NAMALWA (cell line): ENCODE measurements around the gene POLD1.
A peak's percentile ranks its signal among the peaks of the same experiment; 100 is the strongest.
"Not testable (repeated sequence)": the region's sequence is repeated elsewhere in the genome, so short reads cannot be mapped to it uniquely, and the experiment has no call there.

ENCODE experiments used
- DNase-seq: peaks from one replicate; pipeline ENCODE4 v3.0.0-alpha.2; 2015; ENCODE audit warnings: low spot score

Gene POLD1

GRCh38 chr19:50365434-50366306, 18.5 kb upstream of the POLD1 start, which contains the start of gene NAPSA:
Gene NAPSA (minus strand): TSS chr19:50365639. CDS start chr19:50365621, 18 bp downstream.
- DNase-seq = peak; percentile 74

DNA sequence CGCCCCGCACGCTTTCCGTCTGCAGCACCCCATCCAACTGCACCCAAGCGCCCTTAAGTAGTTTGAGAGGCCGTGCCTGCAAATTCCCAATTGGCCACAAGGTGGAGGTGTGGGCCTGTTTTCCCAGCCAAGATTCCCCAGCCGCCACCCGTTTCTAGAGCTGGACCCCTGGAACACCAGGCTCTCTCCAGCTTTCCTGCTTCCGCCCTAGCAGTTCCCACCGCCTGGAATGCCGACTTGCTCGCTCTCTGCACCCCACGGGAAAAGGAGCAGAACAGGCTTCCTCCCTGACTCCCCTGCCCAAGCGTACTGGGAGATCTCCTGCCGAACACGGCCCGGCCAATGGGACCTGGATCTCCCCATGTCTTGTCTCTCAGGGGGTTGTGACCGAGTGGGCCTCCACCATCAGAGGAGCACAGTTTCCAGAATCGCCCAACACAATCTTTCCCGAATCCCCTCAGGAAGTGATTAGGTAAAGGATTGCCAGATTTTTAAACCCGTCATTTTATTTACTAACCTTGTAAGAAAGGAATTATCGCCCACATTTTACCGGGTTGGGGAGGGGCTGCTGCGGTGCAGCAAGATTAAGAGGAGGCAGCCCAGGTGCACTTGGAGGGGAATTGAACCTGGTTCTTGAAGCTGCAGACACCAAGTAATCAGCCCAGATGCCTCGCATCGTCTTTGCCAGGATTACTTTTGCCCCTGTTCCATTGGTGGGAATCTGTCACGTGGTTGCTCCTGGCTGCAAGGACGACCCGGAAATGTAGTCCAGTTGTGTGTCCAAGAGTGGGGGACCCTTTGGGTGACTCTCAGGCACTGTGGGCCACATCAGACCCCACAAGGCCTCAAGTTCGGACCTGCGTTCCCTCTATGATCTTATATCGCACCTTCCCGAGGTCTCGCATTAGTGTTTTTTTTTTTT, 15.2 kb upstream of the POLD1 start:
- DNase-seq = peak; percentile 83

DNA sequence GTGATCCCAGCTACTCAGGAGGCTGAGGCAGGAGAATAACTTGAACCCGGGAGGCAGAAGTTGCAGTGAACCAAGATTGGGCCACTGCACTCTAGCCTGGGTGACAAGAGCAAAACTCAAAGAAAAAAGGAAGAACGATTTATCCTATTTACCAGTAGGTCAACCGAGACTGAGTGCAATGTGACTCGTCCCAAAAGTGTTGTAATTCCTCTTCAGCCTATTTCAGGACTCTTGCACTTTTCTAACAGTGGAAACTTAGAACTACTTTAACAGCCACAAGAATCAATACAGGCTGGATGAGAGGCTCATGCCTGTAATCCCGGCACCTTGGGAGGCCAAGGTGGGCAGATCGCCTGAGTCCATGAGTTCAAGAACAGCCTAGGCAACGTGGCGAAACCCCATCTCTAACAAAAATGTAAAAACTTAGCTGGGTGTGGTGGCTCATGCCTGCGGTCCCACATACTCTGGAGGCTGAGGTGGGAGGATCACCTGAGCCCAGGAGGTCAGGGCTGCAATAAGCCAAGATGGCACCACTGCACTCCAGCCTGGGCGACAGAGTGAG, 12.2 kb upstream of the POLD1 start:
- DNase-seq = no peak

DNA sequence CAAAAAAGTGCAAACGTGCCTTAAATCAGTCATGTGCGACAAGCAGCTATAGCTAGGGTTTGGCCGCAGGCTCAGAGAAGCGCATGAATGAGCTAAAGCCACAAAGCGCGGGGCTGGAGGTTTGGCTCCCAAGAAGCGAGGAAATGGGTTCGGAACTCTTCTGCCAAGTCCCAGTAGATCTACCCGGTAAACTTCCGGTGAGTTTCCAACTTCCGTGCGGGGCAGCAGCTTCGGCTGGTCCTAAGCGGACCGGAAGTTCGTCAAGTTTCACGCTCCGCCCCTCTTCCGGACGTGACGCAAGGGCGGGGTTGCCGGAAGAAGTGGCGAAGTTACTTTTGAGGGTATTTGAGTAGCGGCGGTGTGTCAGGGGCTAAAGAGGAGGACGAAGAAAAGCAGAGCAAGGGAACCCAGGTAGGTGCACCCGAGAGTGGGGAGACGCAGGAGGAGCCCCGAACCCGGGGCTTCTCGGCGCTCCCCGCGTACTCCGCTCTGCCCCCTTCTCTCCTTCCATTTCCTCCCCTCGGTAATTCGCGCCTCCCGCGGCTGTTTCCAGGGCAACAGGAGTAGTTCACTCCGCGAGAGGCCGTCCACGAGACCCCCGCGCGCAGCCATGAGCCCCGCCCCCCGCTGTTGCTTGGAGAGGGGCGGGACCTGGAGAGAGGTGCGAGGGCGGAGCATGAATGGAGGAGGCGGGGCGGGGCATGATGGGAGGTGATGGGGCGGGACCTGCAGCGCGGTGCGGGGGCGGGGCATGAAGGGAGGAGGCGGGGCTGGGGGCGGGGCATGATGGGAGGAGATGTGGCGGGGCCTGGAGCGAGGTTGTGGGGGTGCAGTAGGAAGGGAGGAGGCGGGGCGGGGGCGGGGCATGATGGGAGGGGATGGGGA, 7.7 kb upstream of the POLD1 start, which contains the start of gene NR1H2:
NR1H2 (plus strand) TSS at position 292 of the 885 bp plus-strand sequence. CDS start 1,149 bp downstream, outside the sequence.
- peak; percentile 99 for DNase-seq

GRCh38 chr19:50377051-50377461, 7.1 kb upstream of the POLD1 start:
- peak; percentile 88 for DNase-seq

- no peak for DNase-seq
Measured at GRCh38 chr19:50377517-50377916, 6.6 kb upstream of the POLD1 start.

- no peak for DNase-seq
Measured at GRCh38 chr19:50378169-50378862, 5.8 kb upstream of the POLD1 start.

GRCh38 chr19:50378863-50379236, 5.3 kb upstream of the POLD1 start:
- no peak for DNase-seq

DNA sequence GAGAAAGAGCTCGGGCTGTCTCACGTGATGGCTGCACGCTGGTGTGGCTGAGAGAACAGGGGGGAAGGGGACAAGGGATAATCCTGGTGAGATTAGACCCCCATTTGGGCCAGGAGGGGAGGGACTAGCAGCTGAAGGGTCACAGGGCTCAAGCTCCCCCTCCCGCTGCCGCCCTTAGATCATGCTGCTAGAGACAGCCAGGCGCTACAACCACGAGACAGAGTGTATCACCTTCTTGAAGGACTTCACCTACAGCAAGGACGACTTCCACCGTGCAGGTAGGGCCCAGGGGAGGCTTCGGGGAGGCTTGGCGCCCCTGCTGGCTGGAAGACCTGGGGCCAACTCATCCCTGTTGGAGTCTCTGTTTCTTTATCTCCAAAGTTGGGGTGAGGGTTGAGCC, 4.5 kb upstream of the POLD1 start:
- no peak for DNase-seq

- no peak for DNase-seq
Measured at GRCh38 chr19:50380137-50380536, 4.0 kb upstream of the POLD1 start.

GRCh38 chr19:50380751-50381151, 3.4 kb upstream of the POLD1 start:
- no peak for DNase-seq

- DNase-seq = no peak
Measured at GRCh38 chr19:50381881-50382729, 2.0 kb upstream of the POLD1 start.

DNA sequence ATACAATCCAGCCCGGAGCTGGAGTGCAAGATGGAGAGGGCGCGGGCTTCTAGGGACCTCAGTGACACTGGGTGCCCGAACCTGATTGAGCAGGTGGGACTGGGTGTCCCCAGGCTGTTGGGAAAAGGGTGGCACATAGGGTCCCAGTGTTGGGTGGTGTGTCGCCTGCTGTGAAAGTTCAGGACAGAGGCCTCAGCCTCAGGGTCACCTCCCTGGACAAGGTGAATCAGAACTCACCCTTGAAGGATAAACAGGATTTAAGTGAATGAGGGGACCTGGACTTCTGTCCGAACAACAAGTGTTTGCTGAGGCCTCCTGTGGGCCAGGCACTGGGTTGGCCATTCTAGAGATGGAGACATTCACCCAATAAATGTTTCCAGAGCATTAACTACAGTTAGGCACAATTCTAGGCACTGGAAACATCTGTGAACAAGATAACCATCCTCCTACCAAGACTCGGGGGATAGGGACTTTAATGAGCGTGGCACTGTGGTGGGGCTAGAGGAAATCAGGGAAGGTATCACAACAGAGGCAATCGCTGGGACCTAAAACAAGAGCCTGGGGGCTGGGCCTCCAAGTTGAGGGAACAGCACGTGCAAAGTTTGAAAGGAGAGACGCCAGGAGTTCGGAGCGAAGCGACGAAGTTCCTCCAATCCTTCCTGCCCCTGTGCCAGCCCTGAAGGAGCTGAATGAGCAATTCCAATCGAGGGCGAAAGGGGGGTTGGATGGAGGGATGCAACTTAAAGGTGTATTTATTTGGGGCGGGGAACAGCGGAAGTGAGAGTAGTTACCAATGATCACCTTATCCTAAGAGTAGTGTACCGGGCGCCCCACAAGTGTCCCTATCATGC, 921 bp upstream of the POLD1 start:
- DNase-seq = no peak

- no peak for DNase-seq
Measured at GRCh38 chr19:50384685-50385535, 763 bp downstream of the POLD1 start.

GRCh38 chr19:50387176-50387867, 3.2 kb downstream of the POLD1 start:
- DNase-seq = no peak

- DNase-seq = no peak
Measured at GRCh38 chr19:50387868-50388245, 3.7 kb downstream of the POLD1 start.

GRCh38 chr19:50390295-50390694, 6.1 kb downstream of the POLD1 start:
- not testable (repeated sequence) for DNase-seq
